Measurements from ENCODE around the gene PIP4K2B.

GRCh38 chr17:38721802-38722201 lies 77.6 kb downstream of the PIP4K2B start:
- TF ChIP-seq POLR2A (IDR thresholded peaks at IDR 0.05) (no peak), CTCF (IDR thresholded peaks at IDR 0.05) (no peak), EP300 (IDR thresholded peaks at IDR 0.05) (no peak)
